HG03565 (cell line): ENCODE measurements around the gene HS3ST4.

Experiments
- ATAC-seq: cut with Tn5 transposase; IDR thresholded peaks from one replicate; pipeline ENCODE4 v1.9.1; 2021; ENCODE audit warnings: mild to moderate bottlenecking, moderate library complexity; ENCODE audit not compliant: unreplicated experiment

The HS3ST4 gene

DNA sequence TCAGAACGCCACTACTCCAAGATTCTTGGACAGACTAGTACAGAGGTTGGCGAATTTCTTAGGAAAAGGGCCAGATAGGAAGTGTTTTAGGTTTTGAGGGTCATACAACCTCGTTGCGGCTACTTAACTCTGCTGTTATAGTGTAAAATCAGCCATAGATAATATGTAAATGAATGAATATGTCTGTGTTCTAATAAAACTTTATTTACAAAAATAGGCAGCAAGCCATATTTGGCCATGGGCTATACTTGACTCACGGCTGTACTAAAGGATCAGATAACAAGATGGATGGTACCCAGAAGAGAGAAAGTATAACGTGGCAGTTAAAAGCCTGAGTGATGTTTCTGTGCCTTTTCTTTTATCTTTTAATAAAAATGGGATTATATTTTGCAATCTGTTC lies 125.5 kb downstream of the HS3ST4 start:
- ATAC-seq = no peak

GRCh38 chr16:25817876-25818275 lies 126.1 kb downstream of the HS3ST4 start:
- ATAC-seq = no peak

GRCh38 chr16:25823891-25824290 lies 132.1 kb downstream of the HS3ST4 start:
- ATAC-seq = no peak

DNA sequence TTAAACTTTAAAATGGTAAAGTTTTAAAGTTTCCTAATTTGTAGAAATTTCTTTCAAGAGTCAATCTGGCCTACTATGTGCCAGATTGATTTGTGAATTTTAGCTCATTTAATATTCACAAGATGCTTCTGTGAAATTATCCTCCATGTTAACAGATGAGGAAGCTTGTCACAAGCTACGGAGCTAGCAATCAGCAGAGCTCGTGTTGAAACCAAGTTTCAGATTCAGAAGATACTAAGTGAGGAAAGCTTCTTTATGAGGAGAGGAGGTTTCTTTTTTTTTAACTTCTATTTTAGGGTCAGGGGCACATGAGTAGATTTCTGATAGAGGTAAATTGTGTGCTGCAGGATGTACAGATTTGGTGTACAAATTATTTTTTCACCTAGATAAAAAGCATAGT lies 135.9 kb downstream of the HS3ST4 start:
- no peak for ATAC-seq

DNA sequence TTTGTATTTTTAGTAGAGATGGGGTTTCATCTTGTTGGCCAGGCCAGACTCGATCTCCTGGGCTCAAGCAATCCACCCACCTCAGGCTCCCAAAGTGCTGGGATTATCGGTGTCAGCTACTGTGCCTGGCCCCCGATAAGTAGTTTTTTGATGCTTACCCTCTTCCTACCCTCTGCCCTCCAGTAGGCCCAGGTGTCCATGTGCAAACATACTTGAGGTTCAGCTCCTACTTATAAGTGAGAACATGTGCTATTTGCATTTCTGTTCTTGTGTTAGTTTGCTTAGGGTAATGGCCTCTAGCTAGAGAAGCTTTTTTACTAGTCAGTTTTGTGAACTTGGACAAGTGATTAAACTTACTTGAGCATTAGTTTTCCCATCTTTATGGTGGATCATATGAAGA lies 136.8 kb downstream of the HS3ST4 start:
- no peak for ATAC-seq

DNA sequence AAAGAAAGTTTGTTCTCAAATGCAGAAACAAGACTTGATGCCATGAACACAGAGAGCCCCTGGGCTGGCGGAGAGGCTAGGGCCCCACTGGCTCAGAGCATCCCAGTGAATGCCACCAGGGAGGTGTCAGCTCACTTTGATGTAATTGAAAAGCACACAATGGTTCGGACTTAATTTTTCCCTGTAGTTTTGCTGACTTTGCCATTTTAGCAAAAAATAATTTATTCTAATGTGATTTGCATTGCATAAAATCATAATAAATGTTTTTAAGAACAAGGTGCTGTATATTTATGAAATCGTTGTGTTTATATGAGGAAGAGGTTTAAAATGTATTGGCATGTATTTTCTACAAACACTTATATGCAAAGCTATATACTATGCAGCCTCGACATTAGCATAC lies 140.5 kb downstream of the HS3ST4 start:
- ATAC-seq = no peak

DNA sequence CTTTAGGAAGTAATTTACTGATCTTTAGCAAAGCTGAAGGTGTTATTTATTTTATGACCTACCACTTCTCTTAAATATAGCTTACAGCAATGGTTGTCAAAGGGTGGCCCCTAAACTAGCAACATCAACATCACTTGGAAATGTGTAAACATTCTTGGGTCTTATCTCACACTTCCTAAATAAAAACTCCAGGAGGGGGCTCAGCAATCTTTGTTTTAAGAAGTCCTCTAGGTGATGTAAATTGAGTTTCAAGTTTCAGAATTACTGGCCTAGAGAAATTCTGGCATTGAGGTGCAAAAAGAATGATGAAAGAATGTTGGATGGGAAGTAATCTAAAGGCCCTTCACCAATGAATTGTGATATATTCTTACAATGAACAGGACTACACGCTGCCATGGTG lies 142.3 kb downstream of the HS3ST4 start:
- no peak for ATAC-seq

GRCh38 chr16:25835126-25835525 lies 143.4 kb downstream of the HS3ST4 start:
- no peak for ATAC-seq

DNA sequence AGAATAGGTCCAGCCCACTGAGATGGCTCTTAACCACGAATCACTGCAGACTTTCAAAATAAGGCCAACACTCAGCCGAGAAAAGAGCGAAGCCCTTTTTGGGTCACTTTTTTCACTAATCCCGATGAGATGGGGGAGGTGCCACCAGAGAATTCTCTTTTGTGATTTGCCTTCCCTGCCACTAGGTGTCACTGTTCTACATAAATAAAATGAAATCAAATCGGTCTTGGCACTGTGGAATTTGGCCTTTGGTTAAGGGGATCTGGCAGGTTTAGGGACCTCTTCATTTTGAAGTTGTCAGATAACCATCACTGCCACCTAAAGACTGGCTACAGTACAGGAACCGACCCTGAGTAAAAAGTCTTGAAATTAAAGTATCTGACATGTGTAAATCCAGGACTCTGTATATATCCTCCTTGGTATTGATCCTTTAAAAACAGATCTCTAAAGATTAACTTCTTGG lies 147.0 kb downstream of the HS3ST4 start:
- no peak for ATAC-seq

GRCh38 chr16:25841761-25842160 lies 150.0 kb downstream of the HS3ST4 start:
- ATAC-seq = no peak

GRCh38 chr16:25845901-25846300 lies 154.1 kb downstream of the HS3ST4 start:
- no peak for ATAC-seq

- no peak for ATAC-seq
These were observed 162.4 kb downstream of the HS3ST4 start for GRCh38 chr16:25854141-25854540.

DNA sequence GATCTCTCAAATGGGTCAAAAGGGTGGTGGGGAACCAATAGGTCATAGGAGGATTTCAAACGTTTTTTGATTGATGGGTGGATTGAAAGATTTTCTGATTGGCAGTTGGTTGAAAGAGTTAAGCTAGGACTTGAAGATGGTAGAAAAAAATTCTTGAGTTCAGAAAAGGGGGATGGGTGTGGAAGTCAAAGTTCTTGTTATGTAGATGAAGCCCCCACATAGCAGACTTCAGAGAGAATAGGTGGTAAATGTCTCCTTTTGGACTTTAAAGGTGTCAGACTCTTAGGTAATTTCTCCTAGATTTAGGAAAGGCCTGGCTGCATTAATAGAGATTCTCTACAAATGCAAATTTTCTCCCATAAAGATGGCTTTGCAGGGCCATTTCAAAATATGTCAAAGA lies 163.3 kb downstream of the HS3ST4 start:
- ATAC-seq = no peak

- no peak for ATAC-seq
These were observed 164.1 kb downstream of the HS3ST4 start for GRCh38 chr16:25855818-25856217.

GRCh38 chr16:25859645-25860044 lies 167.9 kb downstream of the HS3ST4 start:
- ATAC-seq = no peak

DNA sequence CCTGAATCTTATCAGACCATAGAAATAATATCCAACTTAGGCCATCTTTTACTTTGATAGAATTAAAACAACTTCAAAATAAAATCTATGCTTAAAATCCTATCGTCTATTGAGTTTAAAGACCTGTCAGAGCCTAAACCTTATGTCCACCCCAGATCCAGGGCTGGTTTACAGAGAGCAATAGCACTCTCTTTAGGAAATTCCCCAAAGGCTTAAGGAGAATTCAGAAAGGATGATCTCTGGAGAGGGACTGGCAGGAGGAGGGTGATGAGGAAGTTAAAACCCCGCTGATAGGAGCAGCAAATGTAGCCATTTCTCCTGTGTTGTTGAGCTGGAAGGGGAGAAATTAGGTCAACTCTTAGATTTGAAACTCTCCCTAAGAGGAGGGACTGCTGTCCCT lies 175.3 kb downstream of the HS3ST4 start:
- ATAC-seq = no peak

GRCh38 chr16:25868106-25868505 lies 176.3 kb downstream of the HS3ST4 start:
- ATAC-seq = no peak

DNA sequence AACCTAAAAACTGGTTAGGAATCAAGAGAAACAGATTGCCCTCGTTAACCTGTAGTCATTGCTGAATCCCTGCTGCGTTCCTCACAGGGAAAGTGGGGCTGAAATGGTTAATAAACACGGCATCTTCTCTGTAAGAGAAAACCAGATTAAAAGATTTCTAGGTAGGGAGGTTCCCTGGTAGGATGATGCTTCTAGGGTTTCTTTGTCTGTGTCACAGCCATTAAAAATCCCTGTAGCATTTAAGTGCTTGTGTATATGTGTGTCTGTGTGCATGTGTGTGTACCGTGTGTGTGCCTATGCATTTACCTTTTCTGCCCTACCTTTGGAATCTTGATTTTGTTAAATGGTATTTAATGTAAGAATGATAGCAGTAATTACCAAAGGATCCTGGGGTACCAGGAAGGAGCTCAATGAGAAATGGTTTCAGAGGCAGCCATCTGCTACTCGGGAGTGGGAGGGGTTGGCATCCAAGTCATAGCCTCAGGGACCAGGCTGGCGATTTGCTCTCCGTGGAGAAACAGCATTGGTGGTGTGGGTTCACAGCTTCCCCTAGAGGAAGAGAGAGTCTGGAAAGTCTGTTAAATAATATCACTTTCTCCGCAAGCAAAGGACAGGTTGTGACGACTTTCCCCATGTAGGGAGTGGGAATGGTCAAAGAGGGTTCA lies 177.1 kb downstream of the HS3ST4 start:
- ATAC-seq = no peak

DNA sequence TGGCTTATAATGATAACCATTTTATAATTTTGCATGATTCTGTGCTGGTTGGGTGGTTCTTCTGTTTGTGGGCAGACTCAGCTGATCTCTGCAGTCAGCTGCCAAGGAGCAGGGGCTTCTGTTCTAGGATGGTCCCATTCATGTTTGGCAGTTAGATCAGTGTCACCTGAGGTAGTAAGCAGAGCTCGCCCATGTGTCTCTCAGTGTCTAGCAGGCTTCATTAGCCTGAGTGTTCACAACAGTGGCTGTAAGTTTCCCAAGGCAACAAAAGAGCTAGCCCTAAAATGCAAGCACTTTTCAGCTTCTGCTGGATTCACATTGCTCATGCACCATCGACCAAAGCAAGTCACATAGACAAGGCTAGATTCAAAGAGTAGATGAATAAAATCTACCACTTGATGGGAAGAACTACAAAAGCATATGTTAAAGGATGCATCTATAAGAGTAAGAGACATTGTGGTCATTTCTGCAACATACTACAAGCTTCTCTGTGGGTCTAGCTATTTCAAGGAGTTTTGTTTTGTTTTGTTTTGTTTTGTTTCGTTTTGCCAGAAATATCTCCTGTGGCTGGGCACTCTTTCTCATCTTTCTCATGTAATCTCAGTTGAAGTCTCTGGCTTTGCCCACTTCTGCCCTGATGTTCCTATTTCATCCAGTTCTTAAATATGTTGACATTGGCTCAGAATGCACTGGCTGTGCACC lies 180.8 kb downstream of the HS3ST4 start:
- ATAC-seq = no peak

DNA sequence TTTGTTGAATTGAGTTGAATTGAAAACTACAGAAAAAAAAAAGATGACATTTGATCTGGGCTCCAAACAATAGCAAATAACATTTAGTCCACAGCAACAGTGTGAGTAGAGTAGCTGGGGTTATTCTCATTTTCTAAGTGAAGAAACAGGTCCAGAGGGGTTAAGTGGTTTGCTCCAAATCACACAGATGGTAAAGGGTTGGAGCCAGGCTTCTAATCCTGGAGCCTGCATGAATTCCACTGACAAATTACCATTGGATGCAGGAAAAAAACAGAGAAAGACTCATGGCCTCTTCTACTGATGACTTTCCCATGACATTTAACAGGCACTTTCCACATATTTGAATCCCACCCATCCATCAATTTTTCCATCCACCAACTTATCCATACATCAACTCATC lies 182.4 kb downstream of the HS3ST4 start:
- ATAC-seq = no peak

GRCh38 chr16:25875956-25876598 lies 184.3 kb downstream of the HS3ST4 start:
- ATAC-seq = no peak

GRCh38 chr16:25877103-25877502 lies 185.3 kb downstream of the HS3ST4 start:
- ATAC-seq = no peak
